HG03159 (cell line): ENCODE results near the gene MREG.
"Not testable (repeated sequence)": the region's sequence is repeated elsewhere in the genome, so short reads cannot be mapped to it uniquely, and the experiment has no call there.

ENCODE experiments used
- ATAC-seq: cut with Tn5 transposase; IDR thresholded peaks from one replicate; pipeline ENCODE4 v1.9.1; 2021; ENCODE audit warnings: mild to moderate bottlenecking, moderate library complexity; ENCODE audit not compliant: unreplicated experiment

MREG gene

GRCh38 chr2:216021768-216022565, 8.6 kb upstream of the MREG start:
- ATAC-seq = no peak

DNA sequence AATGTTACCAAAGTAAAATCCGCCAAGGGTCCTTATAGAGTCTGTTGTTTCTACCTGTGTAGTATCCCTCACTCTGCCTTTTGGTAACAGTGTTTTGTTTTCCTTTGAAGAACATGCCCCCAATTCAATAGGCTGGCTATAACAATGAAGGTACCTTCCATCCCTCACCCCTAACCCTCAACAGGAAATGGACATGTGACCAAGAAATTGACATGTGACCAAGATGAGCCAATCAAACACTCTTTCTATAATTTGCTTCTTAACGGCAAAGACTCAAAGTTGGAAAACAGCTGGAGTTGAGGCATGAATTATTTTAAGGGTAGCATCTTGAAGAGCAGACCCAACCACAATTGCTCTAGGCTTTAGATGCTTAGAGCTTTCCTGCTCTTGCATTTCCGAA, 5.4 kb upstream of the MREG start:
- ATAC-seq = no peak

GRCh38 chr2:216017365-216017764, 4.0 kb upstream of the MREG start:
- ATAC-seq = no peak

DNA sequence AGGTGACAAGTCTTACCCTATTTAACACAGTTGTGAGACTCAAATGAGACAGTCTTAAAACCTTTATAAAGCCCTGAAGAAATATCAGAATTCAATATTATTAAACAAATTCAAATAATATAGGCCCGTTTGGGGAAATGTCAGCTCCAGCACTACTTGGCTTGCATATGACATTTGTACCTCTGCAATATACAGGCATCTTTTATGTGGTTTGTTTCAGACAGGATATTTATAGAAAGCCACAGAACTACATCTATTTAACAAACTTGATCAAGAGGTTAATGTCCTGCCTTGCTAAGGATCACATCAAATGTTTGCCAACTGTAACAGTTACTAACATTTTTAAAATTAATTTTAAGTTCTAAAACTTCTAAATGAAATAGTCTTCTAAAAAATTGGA, 3.2 kb upstream of the MREG start:
- ATAC-seq = no peak

DNA sequence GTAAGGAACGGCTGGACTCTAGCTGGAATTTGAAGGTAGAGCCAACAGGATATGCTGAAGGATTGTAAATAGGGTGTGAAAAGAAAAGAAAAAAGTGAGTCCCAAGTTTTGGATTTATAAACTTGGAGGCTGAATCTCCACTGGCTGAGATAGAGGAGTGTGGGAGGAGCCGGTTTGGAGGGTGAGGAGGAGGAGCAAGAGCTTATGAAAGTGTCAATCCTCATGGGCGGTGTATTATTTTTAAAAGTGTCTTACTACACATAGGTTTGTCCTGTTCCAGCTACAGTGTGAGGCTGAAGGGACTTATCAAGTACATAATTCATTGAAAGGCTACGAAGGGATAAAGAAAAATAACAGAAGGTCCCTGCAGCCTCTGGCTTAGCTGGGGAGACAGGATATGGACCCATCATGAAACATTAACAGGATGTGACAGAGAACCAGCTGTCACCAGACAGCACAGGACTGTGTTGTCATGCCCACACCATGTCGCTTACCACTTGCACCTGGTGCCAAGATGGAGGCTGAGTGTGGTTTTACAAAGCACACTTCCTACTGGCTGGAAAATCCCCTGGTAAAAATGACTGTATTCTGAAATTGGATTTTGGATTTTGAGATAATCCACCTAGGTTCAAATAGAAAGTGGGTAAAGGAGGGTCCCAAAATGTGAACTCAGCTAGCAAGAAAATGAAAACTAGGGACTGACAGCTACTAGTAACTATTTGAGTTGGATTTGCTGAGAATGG, 2.5 kb upstream of the MREG start:
- peak; percentile 88 for ATAC-seq

- no peak for ATAC-seq
These were observed 1.6 kb upstream of the MREG start for GRCh38 chr2:216014986-216015385.

DNA sequence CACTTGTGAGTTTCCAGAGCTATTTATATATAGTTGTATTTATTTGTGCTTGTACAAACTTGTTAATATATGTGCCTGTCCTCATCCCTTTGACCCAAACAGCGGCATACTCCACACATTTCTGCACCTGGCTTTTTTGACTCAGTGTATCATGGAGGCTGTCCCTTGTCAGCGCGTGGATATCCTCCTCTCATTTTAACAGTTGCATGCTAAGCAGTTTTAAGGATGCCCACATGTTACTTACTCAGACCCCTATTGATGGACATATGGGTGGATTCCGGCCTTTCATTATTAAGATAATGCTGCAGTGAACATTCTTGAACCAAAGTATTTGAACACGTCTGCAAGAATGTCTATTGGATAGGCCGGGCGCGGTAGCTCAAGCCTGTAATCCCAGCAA, 655 bp upstream of the MREG start:
- no peak for ATAC-seq

- no peak for ATAC-seq
These were observed 596 bp downstream of the MREG start for GRCh38 chr2:216012830-216013079.

DNA sequence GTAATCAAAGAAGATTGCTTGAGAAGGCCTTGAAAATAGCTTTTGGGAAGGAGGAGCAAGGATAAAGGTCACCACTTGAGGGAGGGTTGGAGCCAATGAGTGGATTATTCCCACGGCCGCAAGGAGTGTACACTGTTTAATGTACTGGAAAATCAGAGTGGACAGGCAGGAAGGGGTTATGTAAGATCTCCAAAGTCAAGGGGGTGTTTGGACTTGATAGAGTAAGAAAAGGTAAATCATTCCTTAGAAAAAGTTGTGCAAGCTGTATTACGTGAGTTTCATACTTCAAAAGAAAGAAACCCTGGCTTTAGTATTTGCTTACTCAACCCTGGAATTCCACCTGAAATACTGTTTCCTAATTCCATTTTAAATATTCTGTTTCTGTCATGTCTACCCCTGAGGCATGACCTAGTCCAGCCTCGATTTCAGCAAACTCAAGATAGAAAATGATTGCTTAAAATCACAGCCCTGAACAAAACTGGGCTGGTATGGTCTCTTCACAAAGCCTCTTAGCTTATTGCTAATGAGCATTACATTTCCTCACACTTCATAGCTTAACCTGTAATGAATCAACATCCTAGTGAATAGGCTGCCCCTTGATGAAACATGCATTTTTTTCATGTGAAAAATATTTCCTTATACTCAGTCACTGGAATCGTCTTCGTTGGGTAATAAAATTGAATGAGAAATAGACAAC, 1.1 kb downstream of the MREG start:
- ATAC-seq = no peak

DNA sequence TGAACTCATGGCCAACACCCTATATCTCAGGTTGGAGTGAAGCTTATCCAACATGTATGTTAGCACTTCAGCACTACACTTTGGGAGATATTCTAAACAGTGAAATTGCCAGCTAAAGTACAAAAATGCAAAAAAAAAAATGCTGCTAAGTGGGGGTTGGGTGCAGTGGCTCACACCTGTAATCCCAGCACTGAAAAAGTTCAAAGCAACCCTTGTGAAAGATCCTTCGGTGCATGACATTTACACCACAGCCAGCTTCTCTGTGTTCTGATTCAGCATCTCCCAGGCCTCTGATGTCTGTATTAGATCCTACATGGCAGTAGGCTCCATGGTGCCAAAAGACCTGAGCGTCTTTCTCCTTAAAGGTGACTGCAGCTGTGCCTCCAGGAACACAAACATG, 4.1 kb downstream of the MREG start:
- not testable (repeated sequence) for ATAC-seq

GRCh38 chr2:216008387-216008786, 5.0 kb downstream of the MREG start:
- no peak for ATAC-seq

GRCh38 chr2:216006164-216006663, 7.1 kb downstream of the MREG start:
- ATAC-seq = peak; percentile 26

DNA sequence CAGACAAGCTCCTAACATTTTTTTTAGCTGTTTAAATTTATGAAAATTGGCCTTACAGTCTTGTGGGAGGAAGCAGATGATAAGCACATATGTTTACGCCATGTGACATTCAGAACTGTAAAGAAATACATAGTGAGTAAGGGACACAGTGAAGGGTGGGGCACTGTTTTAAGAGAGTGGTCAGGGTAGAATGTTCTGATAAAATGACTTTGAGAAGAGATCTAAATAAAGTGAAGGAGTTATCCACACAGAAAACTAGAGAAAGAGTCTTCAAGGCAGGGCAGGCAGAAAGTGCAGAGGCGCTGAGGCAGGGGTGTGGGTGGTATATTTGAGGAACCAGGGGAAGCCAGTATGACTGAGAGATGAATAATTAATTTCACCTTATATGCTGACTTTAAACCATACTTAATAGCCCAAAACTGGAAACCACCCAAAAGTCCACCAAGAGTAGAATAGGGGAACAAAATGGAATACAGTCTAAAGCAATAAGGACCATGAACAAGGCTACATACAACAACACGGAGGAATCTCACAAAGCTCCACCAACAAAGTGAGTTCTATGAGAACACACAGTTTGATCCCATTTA, 8.6 kb downstream of the MREG start:
- ATAC-seq = peak; percentile 39

DNA sequence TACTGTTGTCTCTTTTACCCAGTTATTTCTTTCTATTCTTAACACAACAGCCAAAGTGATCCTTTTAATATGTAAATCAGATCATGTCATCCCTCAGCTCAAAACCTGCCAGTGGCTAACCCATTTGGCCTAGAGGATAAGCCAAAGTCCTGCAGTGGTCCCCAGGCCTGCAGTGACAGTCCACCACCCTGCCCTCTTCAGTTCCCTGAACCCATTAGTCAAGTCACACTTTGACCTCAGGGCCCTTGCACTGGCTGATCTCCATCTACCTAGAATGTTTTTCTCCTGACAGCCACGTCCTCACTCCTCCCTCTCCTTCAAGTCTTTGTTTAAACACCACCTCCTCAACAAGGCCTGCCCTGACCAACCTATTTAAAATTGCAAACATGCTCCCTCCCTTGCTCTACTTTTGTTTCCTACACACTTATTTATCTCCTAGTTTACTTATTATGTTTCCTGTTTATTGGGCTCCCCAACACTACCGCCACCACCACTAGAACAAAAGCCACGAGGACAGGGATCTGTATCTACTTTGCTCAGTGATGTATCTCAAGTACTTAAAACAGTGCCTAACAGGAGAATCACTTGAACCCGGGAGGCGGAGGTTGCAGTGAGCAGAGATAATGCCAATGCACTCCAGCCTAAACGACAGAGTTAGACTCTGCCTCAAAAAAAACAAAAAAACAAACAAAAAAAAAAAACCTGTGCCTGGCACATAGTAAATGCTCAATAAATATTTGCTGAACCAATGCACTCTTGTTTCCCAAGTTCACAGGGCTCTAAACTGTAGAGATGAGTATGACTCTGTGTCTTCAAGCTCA, 9.3 kb downstream of the MREG start:
- ATAC-seq = no peak

DNA sequence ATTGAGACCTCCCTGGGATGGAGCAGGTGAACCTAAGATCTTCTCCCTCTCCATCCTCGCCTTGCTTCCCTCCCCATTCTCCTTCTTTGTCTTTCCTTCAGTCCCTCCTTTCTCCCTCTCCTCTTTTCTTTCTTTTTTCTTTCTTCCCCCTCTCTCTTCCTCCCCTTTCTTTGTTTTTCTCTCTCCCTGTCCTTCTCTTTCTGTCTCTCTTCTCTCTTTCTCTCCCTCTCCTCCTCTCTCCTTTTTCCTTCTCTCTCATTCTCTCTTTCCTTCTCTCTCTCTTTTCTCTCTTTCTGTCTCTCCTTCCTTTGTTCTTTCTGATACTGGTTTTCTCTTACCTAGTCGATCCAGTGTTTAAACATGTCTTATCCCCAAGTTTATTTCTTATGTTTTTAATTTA, 10.7 kb downstream of the MREG start:
- no peak for ATAC-seq

GRCh38 chr2:216002101-216002678, 11.2 kb downstream of the MREG start:
- no peak for ATAC-seq

- ATAC-seq = no peak
These were observed 11.9 kb downstream of the MREG start for GRCh38 chr2:216001216-216002100.

GRCh38 chr2:215998636-215999035, 14.7 kb downstream of the MREG start:
- no peak for ATAC-seq

DNA sequence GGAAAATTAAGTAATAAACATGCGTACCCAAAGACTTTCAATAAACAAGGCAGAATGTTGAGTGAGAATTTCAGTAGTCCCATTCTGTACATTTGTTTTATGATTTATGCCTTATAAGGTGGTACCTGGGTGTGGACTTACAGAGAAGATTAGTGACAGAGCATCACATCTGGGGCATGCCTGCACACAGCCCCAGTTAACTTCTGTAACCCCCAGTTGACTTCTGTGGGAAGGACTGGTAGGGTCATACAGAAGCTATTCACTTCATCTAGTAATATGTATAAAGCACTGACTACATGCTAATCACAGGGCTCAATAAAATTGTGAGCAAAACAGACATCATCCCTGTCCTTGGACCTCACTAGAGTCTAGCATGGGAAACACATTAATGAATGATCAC, 16.1 kb downstream of the MREG start:
- no peak for ATAC-seq
